GDM1 (cell line): ENCODE data around the gene POU3F2.

Source experiments
- DNase-seq: peaks from one replicate; lab custom pipeline; 2025; lab: John Stamatoyannopoulos, UW

The POU3F2 gene

DNA sequence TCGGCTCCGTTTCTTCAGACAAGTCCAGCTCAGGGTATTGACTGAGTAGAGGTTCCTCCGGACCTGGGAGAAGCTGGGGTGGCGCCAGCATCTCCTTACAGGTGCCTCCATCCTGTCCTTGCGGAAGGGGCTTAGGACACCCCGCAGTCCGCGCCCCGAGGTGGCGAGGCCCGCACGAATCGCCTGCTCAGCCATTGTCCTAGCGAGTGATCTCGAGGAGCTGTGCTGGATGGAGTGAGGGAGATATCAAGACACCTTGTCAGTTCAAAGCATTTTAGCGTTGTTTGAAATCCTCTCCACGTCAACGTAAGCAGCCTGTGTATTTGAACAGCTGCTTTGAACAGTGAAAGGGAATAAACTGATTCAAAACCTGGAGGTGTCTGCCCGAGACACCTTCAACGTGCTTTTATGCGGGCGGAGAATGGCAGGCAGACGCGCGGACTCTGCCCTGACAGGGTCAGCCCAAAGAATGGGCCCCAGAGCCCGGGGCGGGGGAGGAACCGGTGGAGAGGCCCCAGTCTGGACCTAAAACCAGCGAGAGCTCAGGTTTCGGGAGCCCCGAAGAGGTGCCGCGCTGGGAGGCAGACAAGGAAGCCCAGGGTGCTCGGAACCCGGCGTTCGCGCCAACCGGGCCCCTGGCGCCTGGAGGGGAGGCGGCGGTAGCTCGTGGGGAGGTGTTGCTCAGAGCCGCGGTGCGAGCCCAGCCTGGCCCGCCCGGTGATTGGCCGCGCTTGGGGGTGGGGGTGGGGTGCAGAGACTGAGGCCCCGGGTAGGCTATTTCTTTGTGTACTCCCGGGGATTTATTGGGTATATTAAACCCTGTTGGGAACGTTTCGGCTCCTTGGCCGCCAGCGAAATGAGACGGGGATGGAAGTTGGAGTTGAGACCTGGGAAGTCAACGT is 3.1 kb upstream of the POU3F2 start:
- DNase-seq = no peak

DNA sequence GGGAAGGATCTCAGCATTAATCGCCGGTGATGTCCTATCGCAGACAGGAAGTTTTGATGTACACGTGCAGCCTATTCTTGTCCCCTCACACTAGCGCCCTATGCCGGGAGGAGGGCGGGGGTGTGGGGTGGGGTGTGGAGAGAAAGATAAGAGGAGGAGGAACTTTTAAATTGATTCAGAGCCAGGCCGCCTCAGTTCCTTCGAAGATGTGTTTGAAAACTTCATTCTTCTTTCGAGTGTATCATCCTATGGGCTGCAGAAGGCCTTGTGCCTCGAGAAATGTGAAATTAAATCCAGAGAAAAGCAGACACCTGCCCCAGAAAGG is 2.5 kb upstream of the POU3F2 start:
- no peak for DNase-seq

DNA sequence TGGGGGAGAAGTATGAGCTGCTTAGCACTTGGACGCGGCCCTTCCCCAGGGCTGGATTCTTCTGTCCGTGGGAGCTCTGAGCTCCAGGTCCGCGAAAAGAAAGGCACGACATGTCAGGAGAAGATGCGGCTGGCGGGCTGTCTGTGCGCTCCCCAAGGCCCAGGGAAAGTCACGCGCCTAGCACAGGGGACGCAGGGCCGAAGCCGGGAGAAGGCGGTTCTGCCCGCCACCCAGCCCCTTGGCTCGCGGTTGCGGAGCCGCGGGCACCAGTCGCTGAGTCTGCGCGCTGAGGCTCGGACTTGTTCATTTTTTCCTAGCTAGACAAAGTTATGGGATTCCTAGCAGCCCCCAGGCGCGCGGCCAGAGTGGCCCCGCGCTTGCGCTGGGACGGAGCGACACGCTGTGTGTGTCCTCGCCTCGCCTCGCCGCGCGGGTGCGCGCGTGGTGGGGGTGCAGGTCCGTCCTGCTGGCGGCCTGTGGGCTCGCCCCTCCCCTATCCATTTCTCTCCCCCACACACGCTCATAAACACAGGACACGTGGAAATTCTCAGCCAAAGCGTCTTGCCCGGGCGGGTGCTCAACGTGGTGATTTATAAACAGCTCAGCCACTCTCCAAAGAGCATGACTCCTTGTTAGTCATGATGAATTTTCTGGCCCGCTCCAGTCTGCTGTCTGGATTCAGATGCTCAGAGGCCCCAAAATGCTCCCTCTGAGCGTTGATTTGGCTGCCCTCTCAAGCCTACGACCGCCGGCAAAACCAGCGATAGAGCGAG is 1.9 kb upstream of the POU3F2 start:
- DNase-seq = no peak

DNA sequence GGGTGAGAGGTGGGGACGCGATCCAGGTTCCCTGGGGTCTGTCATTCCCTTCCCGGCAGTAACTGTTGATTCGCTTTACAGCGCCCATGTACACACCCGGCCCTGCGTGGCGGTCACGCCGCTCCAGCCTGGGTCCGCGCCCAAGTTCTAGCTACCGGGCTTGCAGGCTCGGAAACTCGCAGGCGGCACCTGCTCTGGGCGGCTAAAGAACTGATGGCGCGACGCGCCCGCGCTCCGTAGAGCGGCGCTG is 1.4 kb upstream of the POU3F2 start:
- no peak for DNase-seq

DNA sequence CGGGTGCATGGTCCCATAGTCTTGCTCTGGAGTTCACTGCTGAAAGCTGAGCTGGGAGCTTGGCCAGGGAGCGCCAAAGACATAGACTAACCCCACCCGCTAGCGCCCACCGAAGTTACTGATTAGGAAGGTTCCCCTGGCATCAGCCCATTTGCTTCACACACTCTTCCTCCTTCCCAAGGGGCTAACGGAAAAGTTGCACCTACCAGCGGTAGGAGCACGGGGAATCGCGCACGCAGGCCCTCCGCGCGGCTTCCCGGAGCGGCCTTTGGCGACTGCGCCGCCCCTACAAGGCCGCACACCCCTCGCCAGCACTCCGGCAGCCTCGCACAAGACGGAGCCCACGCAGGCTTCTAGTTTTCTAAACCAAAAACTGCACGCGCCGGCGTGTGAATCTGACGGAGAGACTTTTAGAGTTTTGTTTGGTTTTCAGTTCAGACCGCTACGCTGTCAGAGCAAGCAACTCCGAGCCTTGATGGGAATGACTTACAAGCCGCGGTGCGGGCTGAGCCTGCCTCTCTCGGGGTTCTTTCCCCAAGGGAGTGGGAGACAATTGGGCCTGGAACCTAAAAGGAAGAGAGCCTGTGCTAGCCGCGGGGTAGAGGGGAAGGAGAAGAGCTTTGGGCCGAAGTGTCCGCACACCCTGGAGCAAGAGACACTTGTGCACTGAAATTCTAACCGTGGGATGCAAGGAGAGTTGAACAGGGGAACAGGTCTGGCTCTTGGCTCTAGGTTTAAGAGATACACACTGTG is 891 bp upstream of the POU3F2 start:
- DNase-seq = no peak

DNA sequence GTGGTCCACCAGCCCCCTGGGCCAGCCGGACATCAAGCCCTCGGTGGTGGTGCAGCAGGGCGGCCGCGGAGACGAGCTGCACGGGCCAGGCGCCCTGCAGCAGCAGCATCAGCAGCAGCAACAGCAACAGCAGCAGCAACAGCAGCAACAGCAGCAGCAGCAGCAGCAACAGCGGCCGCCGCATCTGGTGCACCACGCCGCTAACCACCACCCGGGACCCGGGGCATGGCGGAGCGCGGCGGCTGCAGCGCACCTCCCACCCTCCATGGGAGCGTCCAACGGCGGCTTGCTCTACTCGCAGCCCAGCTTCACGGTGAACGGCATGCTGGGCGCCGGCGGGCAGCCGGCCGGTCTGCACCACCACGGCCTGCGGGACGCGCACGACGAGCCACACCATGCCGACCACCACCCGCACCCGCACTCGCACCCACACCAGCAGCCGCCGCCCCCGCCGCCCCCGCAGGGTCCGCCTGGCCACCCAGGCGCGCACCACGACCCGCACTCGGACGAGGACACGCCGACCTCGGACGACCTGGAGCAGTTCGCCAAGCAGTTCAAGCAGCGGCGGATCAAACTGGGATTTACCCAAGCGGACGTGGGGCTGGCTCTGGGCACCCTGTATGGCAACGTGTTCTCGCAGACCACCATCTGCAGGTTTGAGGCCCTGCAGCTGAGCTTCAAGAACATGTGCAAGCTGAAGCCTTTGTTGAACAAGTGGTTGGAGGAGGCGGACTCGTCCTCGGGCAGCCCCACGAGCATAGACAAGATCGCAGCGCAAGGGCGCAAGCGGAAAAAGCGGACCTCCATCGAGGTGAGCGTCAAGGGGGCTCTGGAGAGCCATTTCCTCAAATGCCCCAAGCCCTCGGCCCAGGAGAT is 1.0 kb downstream of the POU3F2 start:
- DNase-seq = no peak

DNA sequence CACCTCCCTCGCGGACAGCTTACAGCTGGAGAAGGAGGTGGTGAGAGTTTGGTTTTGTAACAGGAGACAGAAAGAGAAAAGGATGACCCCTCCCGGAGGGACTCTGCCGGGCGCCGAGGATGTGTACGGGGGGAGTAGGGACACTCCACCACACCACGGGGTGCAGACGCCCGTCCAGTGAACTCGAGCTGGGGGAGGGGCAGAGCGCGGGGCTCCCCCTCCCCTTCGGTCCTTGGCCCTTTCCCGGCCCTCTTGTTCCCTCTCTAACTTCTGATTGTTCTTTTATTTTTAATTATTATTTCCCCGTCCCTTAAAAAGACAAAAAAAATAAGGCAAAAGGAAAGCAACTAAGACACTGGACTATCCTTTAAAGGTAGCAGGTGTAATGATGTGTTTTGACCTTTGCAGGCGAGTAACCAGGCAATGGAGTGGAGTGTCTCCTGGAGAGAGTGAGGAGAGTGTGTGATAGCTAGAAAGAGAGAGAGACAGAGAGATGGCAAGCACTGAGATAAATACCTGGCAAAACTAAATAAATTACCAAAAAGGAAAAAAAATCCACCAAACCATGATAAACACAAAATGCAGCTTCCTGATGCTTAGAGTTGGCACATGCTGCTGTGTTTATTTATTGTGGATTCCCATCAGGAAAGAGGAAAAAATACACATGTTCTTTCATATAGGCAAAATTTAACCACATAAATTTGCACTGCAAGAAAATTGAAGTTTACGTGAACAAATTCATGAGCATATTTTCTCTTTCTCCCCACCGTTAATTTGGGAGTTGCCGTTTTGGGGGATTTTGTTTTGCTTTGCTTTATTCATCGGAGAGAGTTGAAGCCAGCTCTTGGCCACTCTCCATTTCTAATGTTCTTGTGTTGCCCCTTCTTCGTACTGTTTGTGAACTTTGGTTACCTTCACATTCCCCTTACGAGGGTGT is 1.9 kb downstream of the POU3F2 start:
- no peak for DNase-seq

DNA sequence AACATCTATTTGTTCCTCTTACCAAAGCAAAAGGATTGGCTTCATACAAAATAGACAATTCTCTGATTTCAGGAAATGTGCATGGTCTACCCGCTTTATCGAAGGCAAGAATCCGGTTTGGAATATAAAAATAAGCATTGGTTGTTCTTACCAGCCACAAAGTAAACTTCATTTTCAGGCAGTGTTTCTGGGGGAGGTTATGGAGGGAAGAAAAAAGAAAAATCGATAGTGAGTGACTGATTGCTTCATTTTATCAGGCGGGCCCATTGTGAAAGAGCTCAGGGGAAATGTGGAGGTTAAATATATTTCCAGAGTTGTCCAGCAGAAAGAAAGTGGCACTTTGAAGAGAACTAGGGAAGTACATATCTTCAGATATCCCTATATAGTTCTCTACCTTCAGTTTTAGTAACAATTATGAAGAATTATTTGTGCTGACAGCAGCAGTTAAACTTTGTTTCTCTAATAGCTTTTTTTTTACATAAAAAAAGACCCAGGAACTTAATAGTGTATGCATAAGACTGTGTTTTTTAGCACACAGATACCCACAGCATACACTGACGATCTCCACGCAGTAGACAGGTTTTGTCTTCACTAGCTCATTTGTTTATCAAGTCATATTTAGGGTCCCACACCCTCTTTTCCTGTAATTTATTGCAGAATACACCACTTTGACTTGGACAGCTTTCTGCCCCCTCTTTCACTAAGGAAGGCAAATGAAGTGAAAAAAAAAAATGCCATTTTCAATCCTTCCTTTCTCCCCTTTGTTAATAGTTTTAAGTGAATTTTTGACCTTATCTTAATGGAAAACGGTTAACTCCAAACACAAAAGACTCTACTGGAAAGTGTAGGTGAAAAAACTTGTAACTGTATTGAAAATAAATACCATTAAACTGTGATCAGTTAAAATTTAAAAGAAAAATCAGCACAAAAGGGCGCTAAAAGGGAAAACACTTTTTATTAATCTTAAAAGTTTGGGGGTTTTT is 2.9 kb downstream of the POU3F2 start:
- no peak for DNase-seq

DNA sequence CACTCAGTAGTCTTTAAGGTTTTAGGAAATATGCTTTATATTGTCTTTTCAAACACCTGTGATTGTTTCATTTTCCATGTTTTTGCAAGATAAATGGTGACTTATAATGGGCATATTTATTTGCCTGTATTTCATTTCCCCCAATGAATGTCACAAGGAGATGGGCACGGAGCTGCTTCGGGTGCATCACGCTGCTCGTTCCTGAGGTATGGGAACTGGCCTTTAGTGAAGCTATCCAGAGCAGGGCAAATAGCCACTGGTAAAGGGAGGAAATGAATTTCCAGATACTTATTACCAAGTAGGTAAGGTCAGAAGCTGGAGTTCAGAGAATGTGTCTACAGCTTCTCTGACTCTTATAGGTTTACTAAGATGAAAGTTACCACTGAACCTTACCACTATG is 3.7 kb downstream of the POU3F2 start:
- no peak for DNase-seq

DNA sequence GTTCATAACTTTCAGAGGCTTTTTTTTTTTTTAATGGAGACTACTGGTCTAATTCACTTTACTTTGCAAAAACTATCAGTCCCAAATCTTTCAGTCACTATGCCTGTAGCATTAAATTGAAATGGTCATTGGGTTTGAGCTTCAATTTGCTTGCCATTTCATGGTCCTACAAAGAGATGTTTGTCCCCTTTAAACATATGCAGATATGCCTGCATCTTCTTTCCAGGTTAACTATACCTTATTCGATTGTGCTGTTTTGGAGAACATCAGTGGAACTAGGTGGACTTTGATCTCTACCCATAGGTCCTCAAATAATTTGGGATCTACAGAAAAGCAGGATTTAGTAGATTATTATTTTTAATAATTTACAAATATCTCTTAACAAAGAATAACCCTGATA is 4.6 kb downstream of the POU3F2 start:
- DNase-seq = no peak

DNA sequence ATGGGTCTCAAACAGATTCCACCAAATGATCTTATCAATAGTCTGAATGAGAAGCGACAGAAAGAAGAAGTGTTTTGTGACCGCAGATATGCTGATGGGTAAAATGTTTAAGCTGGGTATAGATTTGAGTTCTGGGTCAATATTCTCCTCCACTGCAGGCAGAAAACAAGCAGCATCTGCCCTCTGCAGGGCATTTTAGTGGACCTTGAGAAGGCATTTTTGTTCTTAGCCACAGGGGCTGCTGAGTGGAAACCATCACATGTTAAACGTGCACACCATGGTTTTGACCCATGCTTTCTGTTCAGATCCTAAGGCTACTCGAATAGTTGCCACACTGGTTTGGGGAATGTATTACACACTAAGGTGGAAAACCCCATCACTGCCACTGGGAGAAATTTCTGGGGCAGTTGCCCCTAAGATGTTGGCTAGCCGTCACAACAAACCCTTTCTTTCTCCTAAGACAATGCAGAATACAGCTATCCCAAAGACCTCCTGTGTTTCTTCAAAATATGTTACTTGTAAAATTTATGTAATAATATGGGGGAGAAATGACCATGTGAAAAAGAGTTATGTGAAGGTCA is 5.5 kb downstream of the POU3F2 start:
- DNase-seq = no peak

DNA sequence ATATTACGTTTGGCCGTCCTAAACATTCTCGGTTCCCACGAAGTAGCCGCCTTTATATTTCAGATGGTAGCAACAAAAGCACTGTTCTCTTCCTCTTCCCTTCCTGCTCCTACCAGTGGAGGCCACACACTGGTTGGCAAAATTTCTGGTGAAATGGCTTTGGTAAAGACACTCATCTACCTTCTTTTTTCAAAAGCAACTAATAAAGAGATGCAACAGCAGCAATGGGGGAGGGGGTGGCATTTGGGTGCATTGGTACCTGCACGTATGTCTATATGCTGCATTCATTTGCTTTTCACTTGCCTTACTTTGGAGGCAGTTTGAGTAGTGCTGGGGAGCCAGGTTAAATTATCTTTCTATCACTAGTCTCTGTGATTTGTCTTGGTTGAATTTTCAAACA is 6.0 kb downstream of the POU3F2 start:
- no peak for DNase-seq

DNA sequence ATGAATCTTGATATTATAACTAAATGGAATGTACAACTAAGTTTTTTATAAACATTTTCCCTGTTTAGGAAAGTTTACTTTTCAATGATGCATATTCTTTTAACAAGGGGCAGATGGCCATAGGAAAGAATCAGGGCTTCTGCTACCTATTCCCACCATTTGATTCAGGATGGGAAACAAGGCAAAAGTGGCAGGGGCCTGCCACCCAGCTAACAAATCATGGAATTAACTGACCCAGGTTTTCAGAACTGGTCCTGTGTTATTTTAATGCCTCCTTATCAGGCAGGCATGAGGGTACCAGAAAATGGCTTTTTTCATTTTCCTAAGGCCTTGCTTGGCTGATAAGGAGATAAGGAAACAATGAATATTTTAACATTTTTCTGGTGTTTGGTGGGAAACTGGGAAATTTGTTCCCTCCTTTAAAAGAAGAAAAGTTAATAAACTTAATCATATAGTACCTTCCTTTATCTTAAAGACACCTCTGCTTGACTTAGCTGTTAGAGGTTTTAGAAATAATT is 6.7 kb downstream of the POU3F2 start:
- no peak for DNase-seq

DNA sequence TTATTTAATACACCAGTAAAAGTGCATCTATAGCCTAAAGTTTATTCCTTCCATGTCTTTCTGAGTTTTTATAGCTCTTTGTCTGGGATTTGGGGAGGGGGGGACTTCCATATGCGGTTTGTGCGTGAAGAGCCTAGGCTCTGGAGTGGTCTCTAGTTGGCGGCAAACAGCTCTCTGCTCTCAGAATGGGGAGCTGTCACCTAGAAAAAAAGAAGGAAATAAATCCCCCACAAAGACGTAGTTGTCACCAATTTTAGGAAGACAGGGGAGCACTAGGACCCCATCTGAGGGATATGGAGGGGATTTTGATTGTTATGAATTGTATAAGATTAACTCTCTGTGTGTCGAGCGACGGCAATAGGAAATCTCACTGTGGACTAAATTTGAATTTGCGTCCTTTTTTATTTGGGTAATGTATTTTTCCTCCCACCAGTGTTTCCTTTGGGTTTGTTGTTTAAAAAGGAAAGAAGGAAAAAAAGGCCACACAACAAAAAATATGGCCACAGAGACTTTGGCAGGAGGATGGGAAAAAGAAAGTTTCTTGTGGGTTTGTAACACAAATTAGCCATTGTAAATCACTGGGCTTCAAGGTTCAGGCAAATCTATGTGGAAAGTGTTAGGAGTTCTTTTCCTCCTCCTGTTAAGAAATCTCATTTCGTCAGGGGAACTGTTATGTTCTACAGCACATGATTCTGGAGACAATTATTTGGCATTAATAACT is 7.4 kb downstream of the POU3F2 start:
- no peak for DNase-seq

DNA sequence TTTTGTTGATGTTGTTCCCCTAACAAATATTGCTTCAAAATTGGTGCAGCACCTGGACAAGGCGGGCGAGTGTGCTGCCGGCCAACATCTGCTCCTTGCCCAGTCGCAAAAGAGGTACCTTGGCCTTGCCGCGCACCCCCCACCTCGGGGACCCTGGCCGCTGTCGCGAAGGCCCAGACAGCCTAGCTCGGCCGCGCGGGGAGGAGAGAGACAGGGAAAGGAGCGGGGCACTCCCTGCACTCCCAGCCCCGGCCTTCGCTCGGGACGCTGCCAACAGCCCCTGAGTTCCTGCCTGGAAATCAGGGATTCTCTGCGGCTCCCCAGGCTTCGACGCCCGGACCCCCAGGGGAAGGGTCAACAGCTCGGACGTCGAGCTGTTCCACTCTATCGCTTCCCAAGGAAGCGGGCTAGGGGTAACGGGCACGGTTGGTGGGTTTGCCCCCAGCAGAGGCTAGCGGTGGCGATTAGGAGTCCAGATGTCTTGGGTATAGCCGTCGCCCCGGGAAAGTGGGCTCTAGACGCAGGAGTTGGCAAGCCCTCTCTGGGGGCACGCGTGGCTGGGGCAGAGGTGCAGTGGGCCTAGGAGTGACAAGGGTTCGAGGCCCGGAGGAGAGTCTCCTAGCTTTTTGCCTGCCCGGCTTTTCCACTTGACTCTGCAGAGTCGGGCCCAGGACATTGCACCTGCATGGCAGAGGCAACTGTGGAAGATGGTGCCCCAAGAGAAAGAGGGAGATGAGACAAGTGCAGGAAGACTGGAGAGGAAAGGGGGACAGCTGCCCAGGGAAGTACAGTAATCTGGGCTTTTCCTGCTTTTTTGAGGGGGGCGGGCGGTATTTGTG is 8.2 kb downstream of the POU3F2 start:
- DNase-seq = no peak

DNA sequence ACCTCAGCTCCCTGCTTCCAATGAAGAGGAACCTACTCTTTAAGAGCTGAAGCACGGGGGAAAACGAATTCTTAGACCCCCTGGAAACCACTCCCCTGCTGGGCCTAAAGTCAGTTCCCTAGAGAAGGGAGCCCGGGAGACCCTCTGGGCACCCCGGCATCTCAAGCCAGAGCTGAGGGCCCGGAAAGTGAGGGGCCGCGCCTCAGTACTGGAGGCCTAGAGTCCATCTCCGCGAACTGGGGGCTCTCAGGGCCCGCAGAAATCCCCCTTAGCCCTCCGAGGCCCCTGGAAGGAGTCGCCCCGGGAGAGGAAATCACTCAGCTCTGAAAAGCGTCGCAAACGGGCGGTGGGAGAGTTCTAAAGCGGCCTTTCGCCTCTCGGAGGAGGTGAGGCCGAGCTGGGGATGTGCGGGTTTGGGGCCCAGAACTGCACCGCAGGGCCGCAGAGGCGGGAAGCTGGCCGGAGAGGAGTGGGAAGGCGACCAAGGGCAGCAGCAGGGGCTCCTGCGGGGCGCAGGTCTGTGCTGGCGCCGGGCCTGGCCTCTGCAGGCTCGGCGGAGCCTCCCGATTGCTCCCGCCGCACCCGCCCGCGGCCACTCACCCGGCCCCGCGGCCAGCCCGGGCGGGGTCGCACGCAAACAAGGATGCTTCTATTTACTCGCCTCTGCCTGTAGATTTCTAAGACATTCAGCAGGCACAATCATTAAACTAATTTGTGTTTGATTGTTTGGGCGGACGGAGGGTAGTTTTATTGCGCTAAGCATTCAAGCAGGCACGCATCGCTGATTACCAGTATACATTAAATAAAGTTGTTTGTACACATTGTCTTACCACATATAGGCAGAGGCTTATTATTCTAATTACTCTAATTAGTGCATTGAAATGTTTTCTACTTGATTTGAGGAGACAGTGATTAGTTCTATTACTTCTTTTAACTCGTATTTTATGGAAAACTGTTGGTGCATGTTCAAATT is 9.2 kb downstream of the POU3F2 start:
- DNase-seq = no peak
